NB4 (cell line): ENCODE data around the gene MAPK14.
A peak's percentile ranks its signal among the peaks of the same experiment; 100 is the strongest.
"Not testable (repeated sequence)": the region's sequence is repeated elsewhere in the genome, so short reads cannot be mapped to it uniquely, and the experiment has no call there.

ENCODE experiments used
- DNase-seq: peaks from one replicate; pipeline ENCODE4 v3.0.0; 2010; ENCODE audit warnings: low read depth
- H3K4me3 ChIP-seq: one replicate; pipeline ENCODE4 v1.5.1; 2011; ENCODE audit warnings: mild to moderate bottlenecking, low read depth, low read length, moderate library complexity
- CTCF ChIP-seq: IDR thresholded peaks from one replicate; pipeline ENCODE4 v1.5.1; 2012; ENCODE audit warnings: low read depth, low read length
- MAX ChIP-seq: IDR thresholded peaks from 2 replicates; pipeline ENCODE4 v1.6.1; 2011; ENCODE audit warnings: low read depth, low read length
- MYC ChIP-seq: IDR thresholded peaks from 2 replicates; pipeline ENCODE4 v1.6.1; 2011; ENCODE audit warnings: low read depth, low read length
- POLR2A ChIP-seq: IDR thresholded peaks from 2 replicates; pipeline ENCODE4 v1.6.1; 2011; ENCODE audit warnings: mild to moderate bottlenecking; ENCODE audit not compliant: insufficient read length; ENCODE audit errors: extremely low read depth

Gene MAPK14

GRCh38 chr6:36126553-36127458 is 99.2 kb downstream of the MAPK14 start:
- DNase-seq = peak; percentile 64
- TF ChIP-seq CTCF (no peak), MAX (peak; percentile 25; the same call in 1 of the 2 replicates), MYC (no peak)
- no peak overlapping the region for H3K4me3 ChIP-seq

- H3K4me3 ChIP-seq = no peak overlapping the region
- DNase-seq = peak; percentile 75
- TF ChIP-seq MYC (no peak), POLR2A (no peak), CTCF (no peak), MAX (no peak)
Measured at GRCh38 chr6:36127462-36128016, 99.9 kb downstream of the MAPK14 start.

GRCh38 chr6:36128073-36128472 is 100.5 kb downstream of the MAPK14 start:
- no peak overlapping the region for H3K4me3 ChIP-seq
- TF ChIP-seq POLR2A = no peak
- TF ChIP-seq MAX = no peak
- TF ChIP-seq CTCF = no peak
- no peak for TF ChIP-seq MYC
- DNase-seq = no peak

GRCh38 chr6:36128793-36129192 is 101.2 kb downstream of the MAPK14 start:
- no peak for TF ChIP-seq MYC
- no peak overlapping the region for H3K4me3 ChIP-seq
- DNase-seq = no peak

- not testable (repeated sequence) for DNase-seq, H3K4me3 ChIP-seq
Measured at GRCh38 chr6:36129334-36129733, 101.7 kb downstream of the MAPK14 start.

GRCh38 chr6:36129941-36130666 is 102.5 kb downstream of the MAPK14 start, which contains the start of gene MAPK13:
MAPK13 (plus strand) TSS chr6:36130513; CDS start chr6:36130583, 70 bp downstream.
- DNase-seq = no peak
- TF ChIP-seq MYC (no peak), MAX (no peak), CTCF (no peak), POLR2A (no peak)

More at GRCh38 chr6:36129941-36130666, 102.5 kb downstream of the MAPK14 start, which contains the start of gene MAPK13:
- no peak within 1 kb of the TSS for H3K4me3 ChIP-seq
